WTC11 (cell line): Measurements from ENCODE around the gene FETUB.

Experiments
- CBFB ChIP-seq: sonication (generic); formaldehyde crosslinking; IDR thresholded peaks from 2 replicates; pipeline ENCODE4 v1.8.1; 2022; ENCODE audit warnings: mild to moderate bottlenecking, low read depth, missing genetic modification reagents
- E2F5 ChIP-seq: sonication (generic); formaldehyde crosslinking; IDR thresholded peaks from 2 replicates; pipeline ENCODE4 v1.8.1; 2022; ENCODE audit warnings: mild to moderate bottlenecking, moderate library complexity, missing genetic modification reagents
- ELF4 ChIP-seq: sonication (generic); formaldehyde crosslinking; IDR thresholded peaks from 2 replicates; pipeline ENCODE4 v1.8.1; 2022; ENCODE audit warnings: low read depth, mild to moderate bottlenecking, moderate library complexity, missing genetic modification reagents
- FOXJ3 ChIP-seq: sonication (generic); formaldehyde crosslinking; IDR thresholded peaks from 2 replicates; pipeline ENCODE4 v1.9.0; 2021; ENCODE audit warnings: missing genetic modification reagents, mild to moderate bottlenecking, borderline replicate concordance
- JUN ChIP-seq: sonication (generic); formaldehyde crosslinking; IDR thresholded peaks from 2 replicates; pipeline ENCODE4 v1.8.0; 2023; ENCODE audit warnings: mild to moderate bottlenecking, missing genetic modification reagents
- MYBL2 ChIP-seq: sonication (generic); formaldehyde crosslinking; IDR thresholded peaks from 2 replicates; pipeline ENCODE4 v1.8.1; 2023; ENCODE audit warnings: mild to moderate bottlenecking, moderate library complexity, missing genetic modification reagents
- NR2C2 ChIP-seq: sonication (generic); formaldehyde crosslinking; IDR thresholded peaks from 2 replicates; pipeline ENCODE4 v1.8.0; 2022; ENCODE audit warnings: mild to moderate bottlenecking, missing genetic modification reagents
- TF ChIP-seq, protein P1 (sequence below): fragments of 200-600 bp; IDR thresholded peaks from 2 replicates; pipeline ENCODE4 v1.8.0; 2022; ENCODE audit warnings: antibody characterized with exemption
- TF ChIP-seq, protein P2 (sequence below): sonication (generic); formaldehyde crosslinking; IDR thresholded peaks from 2 replicates; pipeline ENCODE4 v1.8.0; 2022; ENCODE audit warnings: mild to moderate bottlenecking, missing genetic modification reagents

DNA sequence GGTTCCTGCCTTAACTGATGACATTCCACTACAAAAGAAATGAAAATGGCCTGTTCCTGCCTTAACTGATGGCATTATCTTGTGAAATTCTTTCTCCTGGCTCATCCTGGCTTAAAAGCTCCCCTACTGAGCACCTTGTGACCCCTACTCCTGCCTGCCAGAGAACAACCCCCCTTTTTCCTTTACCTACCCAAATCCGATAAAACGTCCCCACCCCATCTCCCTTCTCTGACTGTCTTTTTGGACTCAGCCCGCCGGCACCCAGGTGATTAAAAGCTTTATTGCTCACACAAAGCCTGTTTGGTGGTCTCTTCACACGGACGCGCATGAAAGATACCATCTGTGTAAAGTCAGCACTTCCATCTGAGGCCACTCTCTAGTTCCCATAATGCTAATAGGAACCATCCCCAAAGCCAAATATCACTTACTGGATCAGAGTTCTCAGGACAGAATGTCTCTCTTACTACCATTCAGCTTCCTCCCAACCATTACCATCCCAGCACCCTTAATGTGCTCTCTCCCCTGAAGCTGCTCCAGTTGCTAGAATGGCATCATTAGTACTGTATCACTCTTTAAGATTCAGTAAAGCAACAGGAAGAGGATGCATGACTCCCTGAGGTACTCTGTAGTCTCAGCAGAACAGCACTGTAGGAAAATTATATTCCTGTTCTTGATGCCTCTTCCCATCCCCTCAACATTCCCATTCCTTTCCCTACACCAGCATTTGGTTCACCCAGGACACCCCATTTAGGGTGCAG lies 23.3 kb downstream of the FETUB start:
- TF ChIP-seq, protein P1, sequence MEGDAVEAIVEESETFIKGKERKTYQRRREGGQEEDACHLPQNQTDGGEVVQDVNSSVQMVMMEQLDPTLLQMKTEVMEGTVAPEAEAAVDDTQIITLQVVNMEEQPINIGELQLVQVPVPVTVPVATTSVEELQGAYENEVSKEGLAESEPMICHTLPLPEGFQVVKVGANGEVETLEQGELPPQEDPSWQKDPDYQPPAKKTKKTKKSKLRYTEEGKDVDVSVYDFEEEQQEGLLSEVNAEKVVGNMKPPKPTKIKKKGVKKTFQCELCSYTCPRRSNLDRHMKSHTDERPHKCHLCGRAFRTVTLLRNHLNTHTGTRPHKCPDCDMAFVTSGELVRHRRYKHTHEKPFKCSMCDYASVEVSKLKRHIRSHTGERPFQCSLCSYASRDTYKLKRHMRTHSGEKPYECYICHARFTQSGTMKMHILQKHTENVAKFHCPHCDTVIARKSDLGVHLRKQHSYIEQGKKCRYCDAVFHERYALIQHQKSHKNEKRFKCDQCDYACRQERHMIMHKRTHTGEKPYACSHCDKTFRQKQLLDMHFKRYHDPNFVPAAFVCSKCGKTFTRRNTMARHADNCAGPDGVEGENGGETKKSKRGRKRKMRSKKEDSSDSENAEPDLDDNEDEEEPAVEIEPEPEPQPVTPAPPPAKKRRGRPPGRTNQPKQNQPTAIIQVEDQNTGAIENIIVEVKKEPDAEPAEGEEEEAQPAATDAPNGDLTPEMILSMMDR: no peak
- no peak for TF ChIP-seq MYBL2 (CRISPR knock-in tag)
- TF ChIP-seq NR2C2 (CRISPR knock-in tag): no peak
- TF ChIP-seq, protein P2, sequence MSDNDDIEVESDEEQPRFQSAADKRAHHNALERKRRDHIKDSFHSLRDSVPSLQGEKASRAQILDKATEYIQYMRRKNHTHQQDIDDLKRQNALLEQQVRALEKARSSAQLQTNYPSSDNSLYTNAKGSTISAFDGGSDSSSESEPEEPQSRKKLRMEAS (CRISPR knock-in tag): no peak
- TF ChIP-seq E2F5 (CRISPR knock-in tag): no peak
- no peak for TF ChIP-seq FOXJ3
- no peak for TF ChIP-seq ELF4 (CRISPR knock-in tag)
- no peak for TF ChIP-seq CBFB (CRISPR knock-in tag)
- TF ChIP-seq JUN (CRISPR knock-in tag): no peak
